Panc1 (cell line): ENCODE data around the gene CDYL.

ENCODE experiments used
- POLR2AphosphoS5 ChIP-seq: IDR thresholded peaks from 2 replicates; pipeline ENCODE4 v1.6.1; 2012; ENCODE audit warnings: mild to moderate bottlenecking, low read depth, low read length, moderate library complexity
- SIN3A ChIP-seq: IDR thresholded peaks from 2 replicates; pipeline ENCODE4 v1.6.1; 2012; ENCODE audit warnings: low read depth, mild to moderate bottlenecking, low read length, moderate library complexity, borderline replicate concordance; ENCODE audit not compliant: insufficient read depth
- TF ChIP-seq, protein P1 (sequence below): fragments of 450-650 bp; IDR thresholded peaks from 2 replicates; pipeline ENCODE4 v1.5.1; 2017; ENCODE audit warnings: mild to moderate bottlenecking

DNA sequence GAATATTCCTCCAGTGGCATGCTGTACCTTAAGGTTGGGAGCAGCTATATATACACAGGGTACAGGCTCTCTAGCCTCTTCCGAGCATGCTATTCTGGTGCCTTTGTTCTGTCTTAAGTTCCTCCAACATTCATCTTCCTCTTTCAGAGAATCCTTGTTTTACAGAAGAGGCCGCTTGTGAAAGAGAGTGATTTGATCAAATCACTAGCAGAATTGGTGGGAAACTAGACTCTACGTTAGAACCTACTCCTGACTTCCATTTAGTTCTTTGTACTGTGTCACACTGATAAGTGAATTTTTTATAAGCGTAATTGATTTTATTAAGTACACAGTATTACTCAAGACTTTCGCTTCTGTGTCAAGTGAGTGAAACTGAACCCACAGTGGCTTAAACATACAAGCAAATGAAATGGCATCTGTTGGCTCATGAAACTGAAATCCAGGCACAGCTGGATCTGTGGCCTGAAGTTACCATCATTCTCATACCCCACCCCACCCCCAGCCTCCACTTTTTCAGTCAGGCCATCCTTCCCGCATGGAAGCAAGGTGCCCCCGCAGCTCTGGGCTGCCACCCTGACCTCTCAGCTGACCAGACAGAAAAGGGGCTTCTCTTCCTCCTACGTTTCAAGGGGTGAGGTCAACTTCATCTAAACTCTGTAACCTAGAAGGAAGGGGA lies 125.3 kb downstream of the CDYL start:
- TF ChIP-seq, protein P1, sequence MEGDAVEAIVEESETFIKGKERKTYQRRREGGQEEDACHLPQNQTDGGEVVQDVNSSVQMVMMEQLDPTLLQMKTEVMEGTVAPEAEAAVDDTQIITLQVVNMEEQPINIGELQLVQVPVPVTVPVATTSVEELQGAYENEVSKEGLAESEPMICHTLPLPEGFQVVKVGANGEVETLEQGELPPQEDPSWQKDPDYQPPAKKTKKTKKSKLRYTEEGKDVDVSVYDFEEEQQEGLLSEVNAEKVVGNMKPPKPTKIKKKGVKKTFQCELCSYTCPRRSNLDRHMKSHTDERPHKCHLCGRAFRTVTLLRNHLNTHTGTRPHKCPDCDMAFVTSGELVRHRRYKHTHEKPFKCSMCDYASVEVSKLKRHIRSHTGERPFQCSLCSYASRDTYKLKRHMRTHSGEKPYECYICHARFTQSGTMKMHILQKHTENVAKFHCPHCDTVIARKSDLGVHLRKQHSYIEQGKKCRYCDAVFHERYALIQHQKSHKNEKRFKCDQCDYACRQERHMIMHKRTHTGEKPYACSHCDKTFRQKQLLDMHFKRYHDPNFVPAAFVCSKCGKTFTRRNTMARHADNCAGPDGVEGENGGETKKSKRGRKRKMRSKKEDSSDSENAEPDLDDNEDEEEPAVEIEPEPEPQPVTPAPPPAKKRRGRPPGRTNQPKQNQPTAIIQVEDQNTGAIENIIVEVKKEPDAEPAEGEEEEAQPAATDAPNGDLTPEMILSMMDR: no peak
- no peak for TF ChIP-seq SIN3A
- no peak for TF ChIP-seq POLR2AphosphoS5
